Skeletal muscle satellite cell (primary cell): ENCODE data around the gene HAS3.
"Not testable (repeated sequence)": the region's sequence is repeated elsewhere in the genome, so short reads cannot be mapped to it uniquely, and the experiment has no call there.

Source experiments
- H3K27me3 ChIP-seq: 2 replicates; pipeline ENCODE4 v1.7.0; 2013; ENCODE audit warnings: low read length; ENCODE audit not compliant: control insufficient read depth, insufficient read depth
- H3K36me3 ChIP-seq: 2 replicates; pipeline ENCODE4 v1.7.0; 2013; ENCODE audit warnings: mild to moderate bottlenecking, control low read depth, low read length; ENCODE audit not compliant: insufficient read depth
- H3K4me1 ChIP-seq: 2 replicates; pipeline ENCODE4 v1.7.0; 2013; ENCODE audit warnings: low read length; ENCODE audit not compliant: control insufficient read depth, insufficient read depth
- H3K4me2 ChIP-seq: 2 replicates; pipeline ENCODE4 v1.7.0; 2013; ENCODE audit warnings: mild to moderate bottlenecking, low read length
- H3K4me3 ChIP-seq: 2 replicates; pipeline ENCODE4 v1.7.0; 2013; ENCODE audit warnings: low read length
- H3K9ac ChIP-seq: 2 replicates; pipeline ENCODE4 v1.7.0; 2013; ENCODE audit warnings: mild to moderate bottlenecking, low read depth, low read length, moderate library complexity
- H3K9me3 ChIP-seq: replicated peaks from 2 replicates; pipeline ENCODE4 v1.7.0; 2013; ENCODE audit warnings: mild to moderate bottlenecking, control low read depth, low read length

The HAS3 gene

DNA sequence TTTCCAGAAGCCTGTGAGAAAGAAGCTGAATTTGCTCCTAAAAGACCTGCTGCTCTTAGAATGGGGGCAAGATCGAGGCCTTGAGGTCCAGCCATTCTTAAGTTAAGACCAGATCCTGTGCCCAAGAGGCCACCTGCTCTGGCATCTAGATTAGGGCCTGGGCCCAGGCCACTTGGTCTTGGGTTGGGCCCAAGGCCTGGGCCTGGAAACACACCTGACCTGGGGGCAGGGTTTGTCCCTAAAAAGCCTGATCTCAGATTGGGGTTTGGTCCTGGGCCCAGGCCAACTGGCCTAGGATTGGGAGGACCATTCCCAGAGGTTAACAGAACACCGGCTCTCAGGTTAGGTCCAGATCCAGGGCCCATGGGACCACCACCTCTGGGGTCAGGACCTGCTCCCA lies 14.1 kb downstream of the HAS3 start:
- Histone ChIP-seq H3K4me1 (no peaks in the 10 kb centered on the region), H3K27me3 (no peaks in the 10 kb centered on the region), H3K36me3 (peaks cover 40% of the 10 kb centered on the region), H3K4me3 (no peak overlapping the region), H3K4me2 (no peak overlapping the region), H3K9me3 (no peaks in the 10 kb centered on the region), H3K9ac (no peak overlapping the region)

DNA sequence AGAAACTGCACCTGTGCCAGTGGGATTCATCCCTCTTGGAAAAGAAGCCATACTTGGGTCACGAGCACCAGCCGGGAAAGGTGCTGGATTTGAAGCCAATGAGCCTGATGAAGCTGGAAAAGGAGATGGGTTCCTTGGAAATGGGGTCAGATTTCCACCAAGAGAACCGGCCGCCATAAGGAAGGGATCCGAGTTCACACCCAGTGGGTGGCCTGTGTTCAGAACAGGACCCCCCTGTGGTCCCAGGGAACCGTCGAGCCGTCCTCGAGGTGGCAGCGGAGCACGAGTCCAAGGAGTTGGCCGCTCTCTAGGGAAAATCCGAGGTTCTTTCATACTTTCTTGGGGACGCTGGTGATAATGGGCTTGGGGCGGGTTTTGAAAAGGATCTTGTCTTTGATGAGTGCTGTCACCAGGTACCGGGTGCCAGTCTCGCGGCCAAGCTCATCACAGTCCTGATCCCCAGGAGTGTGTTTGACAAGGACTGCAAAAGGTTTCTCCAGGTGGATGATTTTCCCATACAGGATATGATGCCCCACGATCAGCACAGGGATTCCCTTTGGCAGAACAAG lies 14.7 kb downstream of the HAS3 start:
- Histone ChIP-seq H3K4me3 (no peak overlapping the region), H3K4me2 (no peak overlapping the region), H3K36me3 (peaks cover 35% of the 10 kb centered on the region), H3K9ac (no peak overlapping the region), H3K4me1 (no peaks in the 10 kb centered on the region), H3K9me3 (no peaks in the 10 kb centered on the region), H3K27me3 (no peaks in the 10 kb centered on the region)

DNA sequence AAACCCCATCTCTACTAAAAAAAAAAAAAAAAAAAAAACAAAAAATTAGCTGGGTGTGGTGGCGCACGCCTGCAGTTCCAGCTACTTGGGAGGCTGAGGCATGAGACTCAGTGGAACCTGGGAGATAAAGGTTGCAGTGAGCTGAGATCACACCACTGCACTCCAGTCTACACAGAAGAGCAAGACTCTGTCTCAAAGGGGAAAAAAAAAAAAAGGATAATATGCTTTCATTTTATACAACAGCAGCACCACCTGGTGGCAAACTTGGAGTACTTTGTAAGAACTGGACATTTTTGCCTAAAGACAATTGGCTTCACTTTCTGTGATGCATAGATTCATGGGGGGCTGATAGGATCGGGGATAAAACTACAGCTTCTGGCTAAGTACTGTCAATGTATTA lies 18.5 kb downstream of the HAS3 start:
- Histone ChIP-seq H3K4me3 (no peak overlapping the region), H3K27me3 (no peaks in the 10 kb centered on the region), H3K4me1 (no peaks in the 10 kb centered on the region), H3K9ac (no peak overlapping the region), H3K36me3 (peaks cover 26% of the 10 kb centered on the region), H3K4me2 (no peak overlapping the region), H3K9me3 (no peaks in the 10 kb centered on the region)

- peaks cover 24% of the 10 kb centered on the region for H3K36me3 ChIP-seq
- not testable (repeated sequence) for H3K27me3 ChIP-seq, H3K4me1 ChIP-seq, H3K9me3 ChIP-seq, H3K9ac ChIP-seq, H3K4me2 ChIP-seq, H3K4me3 ChIP-seq
These were observed 19.0 kb downstream of the HAS3 start for GRCh38 chr16:69124406-69124805.

DNA sequence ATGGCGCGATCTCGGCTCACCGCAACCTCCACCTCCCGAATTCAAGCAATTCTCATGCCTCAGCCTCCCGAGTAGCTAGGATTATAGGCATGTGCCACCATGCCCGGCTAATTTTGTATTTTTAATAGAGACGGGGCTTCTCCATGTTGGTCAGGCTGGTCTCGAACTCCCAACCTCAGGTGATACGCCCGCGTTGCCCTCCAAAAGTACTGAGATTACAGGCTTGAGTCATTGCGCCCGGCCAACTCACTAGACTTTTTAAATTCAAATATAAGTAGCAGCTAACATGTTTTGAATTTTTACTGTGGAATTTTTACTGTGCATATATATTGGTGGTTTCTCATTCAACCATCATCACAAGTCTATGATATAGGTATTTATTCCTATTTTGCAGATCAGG lies 19.5 kb downstream of the HAS3 start:
- not testable (repeated sequence) for H3K4me1 ChIP-seq, H3K9ac ChIP-seq

DNA sequence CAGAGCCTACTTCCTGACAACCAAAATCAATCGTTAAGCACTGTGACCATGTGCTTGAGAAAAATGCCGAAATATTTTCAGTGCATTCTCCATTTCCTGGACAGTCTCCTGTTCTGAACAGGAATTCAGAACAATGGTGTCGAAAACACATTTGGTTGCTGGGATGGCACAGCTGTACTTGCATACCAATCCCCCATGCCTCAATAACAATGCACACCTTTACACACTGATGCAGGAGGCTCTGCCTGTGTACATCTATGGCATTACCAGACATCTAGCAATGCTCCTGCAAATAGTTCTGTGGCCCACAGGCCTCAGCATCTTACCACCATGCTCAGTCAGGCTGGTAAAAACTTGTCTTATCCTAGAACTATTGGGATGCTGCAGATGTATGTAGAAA lies 20.8 kb downstream of the HAS3 start:
- H3K9ac ChIP-seq = no peak overlapping the region
- peaks cover 9% of the 10 kb centered on the region for H3K4me1 ChIP-seq
- H3K4me2 ChIP-seq = no peak overlapping the region
- H3K36me3 ChIP-seq = peaks cover 9% of the 10 kb centered on the region
- no peaks in the 10 kb centered on the region for H3K9me3 ChIP-seq
- no peak overlapping the region for H3K4me3 ChIP-seq
- no peaks in the 10 kb centered on the region for H3K27me3 ChIP-seq

More for the DNA sequence above, 19.5 kb downstream of the HAS3 start:
- not testable (repeated sequence) for H3K4me2 ChIP-seq, H3K27me3 ChIP-seq, H3K9me3 ChIP-seq, H3K4me3 ChIP-seq
- peaks cover 22% of the 10 kb centered on the region for H3K36me3 ChIP-seq

GRCh38 chr16:69126801-69127200 lies 21.3 kb downstream of the HAS3 start:
- not testable (repeated sequence) for H3K9me3 ChIP-seq, H3K9ac ChIP-seq, H3K4me2 ChIP-seq, H3K36me3 ChIP-seq, H3K27me3 ChIP-seq, H3K4me3 ChIP-seq, H3K4me1 ChIP-seq

DNA sequence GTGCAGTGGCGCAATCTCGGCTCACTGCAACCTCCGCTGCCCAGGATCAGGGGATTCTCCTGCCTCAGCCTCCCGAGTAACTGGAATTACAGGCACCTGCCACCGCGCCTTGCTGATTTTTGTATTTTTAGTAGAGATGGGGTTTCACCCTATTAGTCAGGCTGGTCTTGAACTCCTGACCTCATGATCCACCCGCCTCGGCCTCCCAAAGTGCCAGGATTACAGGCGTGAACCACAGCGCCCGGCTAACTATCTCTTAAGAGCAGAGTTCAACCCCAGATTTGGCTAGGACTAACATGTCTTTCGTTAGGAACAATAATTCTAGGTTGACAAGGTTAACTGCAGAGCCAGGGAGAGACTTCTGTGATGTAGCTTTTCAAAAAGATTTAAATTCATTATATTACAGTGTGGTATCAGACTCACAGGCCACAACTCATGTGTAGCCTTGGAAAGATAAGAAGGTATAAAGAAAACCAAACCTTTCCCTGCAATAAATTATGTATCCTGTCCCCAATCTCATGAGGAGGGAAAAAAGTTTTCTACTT lies 22.6 kb downstream of the HAS3 start:
- H3K4me1 ChIP-seq = peaks cover 9% of the 10 kb centered on the region
- no peaks in the 10 kb centered on the region for H3K27me3 ChIP-seq
- H3K9me3 ChIP-seq = no peaks in the 10 kb centered on the region
- H3K4me3 ChIP-seq = no peak overlapping the region
- H3K4me2 ChIP-seq = no peak overlapping the region
- peaks cover 7% of the 10 kb centered on the region for H3K36me3 ChIP-seq
- no peak overlapping the region for H3K9ac ChIP-seq

DNA sequence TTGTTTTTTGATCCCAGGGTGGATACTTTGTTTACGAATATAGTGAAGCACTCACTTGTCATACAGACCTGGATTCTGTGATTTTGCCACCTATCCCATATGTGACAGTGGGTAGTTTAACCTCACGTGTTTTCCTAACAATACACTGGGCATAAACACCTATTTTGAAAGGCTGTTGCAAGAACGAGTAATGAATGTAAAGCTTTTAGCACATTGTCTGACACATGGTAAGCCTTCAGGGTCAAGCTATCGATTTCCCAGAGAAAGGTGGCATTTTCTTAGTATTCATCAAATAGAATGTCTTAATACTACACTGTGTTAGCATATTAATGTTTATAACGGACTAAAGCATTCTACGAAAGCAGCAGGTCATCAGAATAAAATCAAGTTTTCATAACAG lies 25.0 kb downstream of the HAS3 start:
- no peaks in the 10 kb centered on the region for H3K27me3 ChIP-seq
- H3K4me3 ChIP-seq = peak overlapping the region; percentile 95
- H3K4me2 ChIP-seq = peak overlapping the region; percentile 88
- H3K36me3 ChIP-seq = peaks cover 7% of the 10 kb centered on the region
- peaks cover 21% of the 10 kb centered on the region for H3K4me1 ChIP-seq
- H3K9ac ChIP-seq = peak overlapping the region; percentile 30
- no peaks in the 10 kb centered on the region for H3K9me3 ChIP-seq

GRCh38 chr16:69131167-69131838 lies 25.9 kb downstream of the HAS3 start:
- H3K36me3 ChIP-seq = peaks cover 8% of the 10 kb centered on the region
- peaks cover 21% of the 10 kb centered on the region for H3K4me1 ChIP-seq
- H3K9ac ChIP-seq = peak overlapping the region; percentile 100
- H3K9me3 ChIP-seq = no peaks in the 10 kb centered on the region
- H3K4me3 ChIP-seq = peak overlapping the region; percentile 95
- peak overlapping the region; percentile 88 for H3K4me2 ChIP-seq
- H3K27me3 ChIP-seq = no peaks in the 10 kb centered on the region

GRCh38 chr16:69131839-69132423 lies 26.5 kb downstream of the HAS3 start:
- H3K36me3 ChIP-seq = peaks cover 14% of the 10 kb centered on the region
- H3K4me3 ChIP-seq = peak overlapping the region; percentile 95
- no peaks in the 10 kb centered on the region for H3K9me3 ChIP-seq
- H3K9ac ChIP-seq = peak overlapping the region; percentile 100
- H3K4me2 ChIP-seq = peak overlapping the region; percentile 88
- H3K4me1 ChIP-seq = peaks cover 21% of the 10 kb centered on the region
- H3K27me3 ChIP-seq = no peaks in the 10 kb centered on the region
